HG03175 (cell line): ENCODE data around the gene ITGA11.

Experiments used
- ATAC-seq: cut with Tn5 transposase; IDR thresholded peaks from one replicate; pipeline ENCODE4 v1.9.1; 2021; ENCODE audit warnings: mild to moderate bottlenecking, moderate library complexity; ENCODE audit not compliant: unreplicated experiment

ITGA11 gene

GRCh38 chr15:68276668-68277067 lies 155.3 kb downstream of the ITGA11 start:
- ATAC-seq: no peak

- ATAC-seq: no peak
Measured at GRCh38 chr15:68275165-68275746, 156.7 kb downstream of the ITGA11 start.

- ATAC-seq: no peak
Measured at GRCh38 chr15:68274201-68274848, 157.6 kb downstream of the ITGA11 start.

GRCh38 chr15:68272721-68273271 lies 159.2 kb downstream of the ITGA11 start:
- no peak for ATAC-seq

GRCh38 chr15:68271854-68272471 lies 160.0 kb downstream of the ITGA11 start:
- no peak for ATAC-seq

- ATAC-seq: no peak
Measured at GRCh38 chr15:68268405-68268804, 163.6 kb downstream of the ITGA11 start.

GRCh38 chr15:68265674-68266073 lies 166.3 kb downstream of the ITGA11 start:
- ATAC-seq: no peak

- no peak for ATAC-seq
Measured at GRCh38 chr15:68265081-68265480, 166.9 kb downstream of the ITGA11 start.

- no peak for ATAC-seq
Measured at GRCh38 chr15:68264282-68264681, 167.7 kb downstream of the ITGA11 start.

- no peak for ATAC-seq
Measured at GRCh38 chr15:68262514-68263356, 169.2 kb downstream of the ITGA11 start.

GRCh38 chr15:68261980-68262379 lies 170.0 kb downstream of the ITGA11 start:
- ATAC-seq: no peak

- no peak for ATAC-seq
Measured at GRCh38 chr15:68261241-68261640, 170.7 kb downstream of the ITGA11 start.

GRCh38 chr15:68259883-68260282 lies 172.1 kb downstream of the ITGA11 start:
- ATAC-seq: no peak

- ATAC-seq: no peak
Measured at GRCh38 chr15:68258692-68259091, 173.3 kb downstream of the ITGA11 start.

- ATAC-seq: no peak
Measured at GRCh38 chr15:68256675-68257450, 175.1 kb downstream of the ITGA11 start.

- ATAC-seq: no peak
Measured at GRCh38 chr15:68252925-68253534, 178.9 kb downstream of the ITGA11 start.

- no peak for ATAC-seq
Measured at GRCh38 chr15:68249058-68249713, 182.8 kb downstream of the ITGA11 start.
